ENCODE data around the gene SIGLEC6. TPM values are rescaled to one million over a fixed set of nuclear protein-coding genes. Genes with fewer than 3 reads are reported as not detected.

The SIGLEC6 gene
- total and polyA plus RNA-seq, 8 donors = 0.16 to 0.67 (median 0.26) TPM; not detected in 4

DNA sequence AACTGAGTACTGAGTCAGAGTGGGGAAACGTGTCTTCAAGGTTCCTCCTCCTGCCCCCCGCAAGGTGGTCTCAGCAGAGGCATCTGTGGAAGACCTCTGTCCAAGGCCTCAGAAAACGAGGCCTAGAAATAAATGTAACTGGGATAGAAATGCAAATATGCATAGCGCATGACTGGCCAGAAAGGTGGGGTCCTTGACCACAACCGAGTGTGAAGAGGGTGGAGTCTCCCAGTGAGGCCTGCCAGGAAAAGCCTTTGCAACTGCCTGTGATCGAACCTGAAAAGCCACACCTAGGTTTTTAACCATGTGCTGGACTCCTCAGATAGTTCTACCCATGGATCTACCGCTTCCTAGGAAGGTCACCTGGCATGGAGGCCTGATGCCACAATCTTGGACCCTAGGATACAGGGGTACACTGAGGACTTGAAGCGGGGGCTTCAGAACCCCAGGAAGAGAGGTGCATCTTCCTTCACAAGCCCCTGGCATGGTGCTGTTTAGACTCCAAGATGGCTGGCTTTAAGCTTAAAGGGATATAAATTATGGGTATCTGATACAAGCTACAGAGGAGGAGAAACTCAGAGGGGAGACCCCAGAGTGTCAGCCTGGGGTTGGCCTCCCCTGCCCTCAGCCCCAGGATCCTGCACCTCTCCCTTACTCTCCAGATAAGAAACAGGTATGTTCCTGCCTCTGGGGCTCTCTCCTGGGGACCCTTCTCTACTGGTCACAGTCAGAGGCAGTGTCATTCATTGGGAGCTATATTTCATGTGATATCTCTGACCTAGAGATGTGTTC is 18.3 kb upstream of the SIGLEC6 start:
- FAIRE-seq (no peak), DNase-seq (no peak), ATAC-seq (no peak)
- WGBS, 2 donors = 39 to 43% methylated on average over 8 of the region's 8 CpGs
- no peaks in the 10 kb centered on the region for H3K4me1 ChIP-seq
- TF ChIP-seq, protein P1, sequence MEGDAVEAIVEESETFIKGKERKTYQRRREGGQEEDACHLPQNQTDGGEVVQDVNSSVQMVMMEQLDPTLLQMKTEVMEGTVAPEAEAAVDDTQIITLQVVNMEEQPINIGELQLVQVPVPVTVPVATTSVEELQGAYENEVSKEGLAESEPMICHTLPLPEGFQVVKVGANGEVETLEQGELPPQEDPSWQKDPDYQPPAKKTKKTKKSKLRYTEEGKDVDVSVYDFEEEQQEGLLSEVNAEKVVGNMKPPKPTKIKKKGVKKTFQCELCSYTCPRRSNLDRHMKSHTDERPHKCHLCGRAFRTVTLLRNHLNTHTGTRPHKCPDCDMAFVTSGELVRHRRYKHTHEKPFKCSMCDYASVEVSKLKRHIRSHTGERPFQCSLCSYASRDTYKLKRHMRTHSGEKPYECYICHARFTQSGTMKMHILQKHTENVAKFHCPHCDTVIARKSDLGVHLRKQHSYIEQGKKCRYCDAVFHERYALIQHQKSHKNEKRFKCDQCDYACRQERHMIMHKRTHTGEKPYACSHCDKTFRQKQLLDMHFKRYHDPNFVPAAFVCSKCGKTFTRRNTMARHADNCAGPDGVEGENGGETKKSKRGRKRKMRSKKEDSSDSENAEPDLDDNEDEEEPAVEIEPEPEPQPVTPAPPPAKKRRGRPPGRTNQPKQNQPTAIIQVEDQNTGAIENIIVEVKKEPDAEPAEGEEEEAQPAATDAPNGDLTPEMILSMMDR (IDR thresholded peaks at IDR 0.05) = no peak
- H3K4me3 ChIP-seq = no peak overlapping the region
- H3K27ac ChIP-seq = no peak overlapping the region
- intact Hi-C loops (cut with DNase I) = no loop called here
- H3K27me3 ChIP-seq = peaks cover 0 to 4% (median 0%) of the 10 kb centered on the region in 4 donors
- H3K36me3 ChIP-seq = no peaks in the 10 kb centered on the region
- no peaks in the 10 kb centered on the region for H3K9me3 ChIP-seq

DNA sequence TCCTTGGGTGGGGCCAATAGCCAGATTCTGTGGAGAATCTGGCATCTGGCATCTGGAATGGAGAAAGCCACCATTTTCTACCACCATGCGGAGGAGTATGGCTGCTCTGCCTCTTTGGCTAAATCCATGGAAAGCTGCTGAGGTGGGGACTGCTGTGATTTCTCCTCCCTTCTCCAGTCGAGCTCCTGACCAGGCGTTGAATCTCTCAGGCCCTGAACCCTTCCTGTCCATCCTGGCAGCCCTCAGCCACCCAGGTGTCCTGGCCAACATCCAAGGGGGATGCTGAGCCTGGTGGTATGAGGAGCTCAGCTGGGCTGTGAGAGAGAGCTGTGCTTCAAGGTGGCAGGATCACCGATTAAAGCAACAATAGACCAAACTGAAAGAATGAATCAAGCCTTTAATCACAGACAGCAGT is 17.4 kb upstream of the SIGLEC6 start:
- no peak for DNase-seq
- 46 to 49% methylated on average over 4 of the region's 4 CpGs for WGBS, 2 donors
- no peak for ATAC-seq
- Histone ChIP-seq H3K9me3 (no peaks in the 10 kb centered on the region), H3K27me3 (peaks cover 0 to 4% (median 0%) of the 10 kb centered on the region in 4 donors), H3K27ac (no peak overlapping the region), H3K4me1 (no peaks in the 10 kb centered on the region), H3K4me3 (no peak overlapping the region), H3K36me3 (no peaks in the 10 kb centered on the region)
- TF ChIP-seq, protein P1 (IDR thresholded peaks at IDR 0.05) = no peak
- intact Hi-C loops (cut with DNase I) = no loop called here
- no peak for FAIRE-seq

- Histone ChIP-seq H3K4me1 (no peaks in the 10 kb centered on the region), H3K27me3 (peaks cover 0 to 4% (median 0%) of the 10 kb centered on the region in 4 donors), H3K9me3 (no peaks in the 10 kb centered on the region), H3K27ac (no peak overlapping the region), H3K4me3 (no peak overlapping the region), H3K36me3 (no peaks in the 10 kb centered on the region)
- DNase-seq (no peak), FAIRE-seq (no peak), ATAC-seq (no peak)
- WGBS, 2 donors = 41 to 45% methylated on average over 5 of the region's 5 CpGs
- intact Hi-C loops (cut with DNase I) = no loop called here
- TF ChIP-seq, protein P1 (IDR thresholded peaks at IDR 0.05) = no peak
Measured at GRCh38 chr19:51548213-51548651, 16.8 kb upstream of the SIGLEC6 start.

DNA sequence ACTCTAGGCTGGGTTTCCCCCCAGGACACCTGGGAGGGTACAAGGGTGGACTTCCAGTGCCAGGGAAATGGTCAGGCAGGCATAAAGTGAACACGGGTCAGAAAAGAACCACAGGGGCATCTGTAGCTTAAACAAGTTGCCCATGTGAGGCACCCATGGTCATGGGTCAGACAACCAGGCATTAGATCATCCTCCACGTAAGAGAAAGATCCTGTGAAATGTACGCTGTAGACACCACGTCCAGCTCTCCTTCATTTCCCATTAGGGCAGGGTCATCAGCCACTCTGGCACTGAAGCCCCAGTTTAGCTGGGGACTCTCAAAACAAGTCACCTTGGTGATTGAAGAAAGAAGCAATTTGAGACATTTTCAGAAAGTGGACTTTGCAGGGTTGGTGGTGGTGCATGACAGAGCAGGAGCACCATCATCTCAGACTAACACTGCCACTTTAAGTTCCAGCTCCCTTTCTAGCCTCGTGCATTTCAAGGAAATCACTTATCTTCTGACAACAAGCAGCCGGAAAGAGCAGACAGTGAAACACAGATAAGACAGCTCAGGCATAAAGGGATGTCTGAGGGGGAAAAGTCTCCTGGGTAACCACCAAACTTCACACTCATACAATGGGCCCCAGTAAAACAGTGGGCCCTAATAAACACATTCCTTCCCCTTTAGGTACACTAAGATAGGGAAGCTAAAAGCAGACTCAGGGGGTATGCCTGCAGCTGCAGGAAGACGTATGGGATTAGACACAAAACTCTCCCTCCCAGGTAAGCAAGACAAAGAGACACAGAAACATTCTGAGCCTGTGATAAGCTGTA is 16.1 kb upstream of the SIGLEC6 start:
- ATAC-seq = no peak
- Histone ChIP-seq H3K36me3 (no peaks in the 10 kb centered on the region), H3K27me3 (peaks cover 0 to 4% (median 0%) of the 10 kb centered on the region in 4 donors), H3K27ac (no peak overlapping the region), H3K4me1 (no peaks in the 10 kb centered on the region), H3K9me3 (no peaks in the 10 kb centered on the region), H3K4me3 (no peak overlapping the region)
- TF ChIP-seq, protein P1 (IDR thresholded peaks at IDR 0.05) = no peak
- intact Hi-C loops (cut with DNase I) = no loop called here
- FAIRE-seq = no peak
- WGBS, 2 donors = 18 to 23% methylated on average over 7 of the region's 7 CpGs
- no peak for DNase-seq
